Trophoblast cell (in vitro differentiated cells and primary cell): ENCODE results near the gene LPP.
"Not testable (repeated sequence)": the region's sequence is repeated elsewhere in the genome, so short reads cannot be mapped to it uniquely, and the experiment has no call there.

Source experiments
- DNase-seq, 2 donors: peaks; one replicate each; pipeline ENCODE4 v3.0.0-alpha.2; 2016
- H2AFZ ChIP-seq: 2 replicates; pipeline ENCODE4 v1.6.1; 2013; ENCODE audit warnings: low read length, moderate library complexity, mild to moderate bottlenecking; ENCODE audit not compliant: insufficient read depth, poor library complexity
- H2AK5ac ChIP-seq: 2 replicates; pipeline ENCODE4 v1.6.1; 2013; ENCODE audit warnings: mild to moderate bottlenecking, low read length
- H2BK120ac ChIP-seq: 2 replicates; pipeline ENCODE4 v1.6.1; 2013; ENCODE audit warnings: low read length, mild to moderate bottlenecking, moderate library complexity; ENCODE audit not compliant: insufficient read depth, poor library complexity
- H2BK12ac ChIP-seq: 2 replicates; pipeline ENCODE4 v1.6.1; 2013; ENCODE audit warnings: mild to moderate bottlenecking, low read length, moderate library complexity
- H2BK5ac ChIP-seq: 2 replicates; pipeline ENCODE4 v1.6.1; 2013; ENCODE audit warnings: low read length, low read depth, moderate library complexity, mild to moderate bottlenecking; ENCODE audit not compliant: poor library complexity
- H3K14ac ChIP-seq: 2 replicates; pipeline ENCODE4 v1.6.1; 2013; ENCODE audit warnings: mild to moderate bottlenecking, low read length
- H3K18ac ChIP-seq: 2 replicates; pipeline ENCODE4 v1.6.1; 2013; ENCODE audit warnings: mild to moderate bottlenecking, low read length
- H3K23ac ChIP-seq: 2 replicates; pipeline ENCODE4 v1.6.1; 2013; ENCODE audit warnings: low read length
- H3K27ac ChIP-seq: 2 replicates; pipeline ENCODE4 v1.5.1; 2013; ENCODE audit warnings: low read depth, mild to moderate bottlenecking, inconsistent platforms, low read length, moderate library complexity
- H3K27me3 ChIP-seq: 2 replicates; pipeline ENCODE4 v1.6.1; 2013; ENCODE audit warnings: inconsistent platforms, mild to moderate bottlenecking, low read length, moderate library complexity; ENCODE audit not compliant: insufficient read depth
- H3K36me3 ChIP-seq, 2 experiments: 1 replicate in 1 of 2; 2 replicates in 1 of 2; pipeline ENCODE4 v1.6.1; 2013; ENCODE audit warnings: low read length in 2 of 2, mild to moderate bottlenecking in 2 of 2, moderate library complexity in 1 of 2; ENCODE audit not compliant: insufficient read depth in 2 of 2, control insufficient read depth in 1 of 2
- H3K4ac ChIP-seq: 2 replicates; pipeline ENCODE4 v1.6.1; 2013; ENCODE audit warnings: low read depth, mild to moderate bottlenecking, low read length, moderate library complexity
- H3K4me1 ChIP-seq, 2 experiments: 1 replicate in 1 of 2; 2 replicates in 1 of 2; pipeline ENCODE4 v1.6.1; 2013; ENCODE audit warnings: low read length in 2 of 2, mild to moderate bottlenecking in 2 of 2, moderate library complexity in 1 of 2; ENCODE audit not compliant: insufficient read depth in 2 of 2, control insufficient read depth in 1 of 2
- H3K4me2 ChIP-seq: 2 replicates; pipeline ENCODE4 v1.6.1; 2013; ENCODE audit warnings: inconsistent platforms, mild to moderate bottlenecking, low read length, moderate library complexity
- H3K4me3 ChIP-seq: 2 replicates; pipeline ENCODE4 v1.5.1; 2013; ENCODE audit warnings: mild to moderate bottlenecking, low read depth, low read length, inconsistent platforms
- H3K79me1 ChIP-seq: one replicate; pipeline ENCODE4 v1.6.1; 2013; ENCODE audit warnings: low read length
- H3K79me2 ChIP-seq: 2 replicates; pipeline ENCODE4 v1.6.1; 2013; ENCODE audit warnings: low read length, mild to moderate bottlenecking; ENCODE audit not compliant: control insufficient read depth, insufficient read depth, poor library complexity
- H3K9ac ChIP-seq: 2 replicates; pipeline ENCODE4 v1.6.1; 2013; ENCODE audit warnings: mild to moderate bottlenecking, low read length
- H3K9me3 ChIP-seq: 2 replicates; pipeline ENCODE4 v1.6.1; 2013; ENCODE audit warnings: low read depth, mild to moderate bottlenecking, control low read depth, inconsistent platforms, low read length; ENCODE audit not compliant: insufficient read depth
- H4K12ac ChIP-seq: 2 replicates; pipeline ENCODE4 v1.6.1; 2013; ENCODE audit warnings: low read depth, mild to moderate bottlenecking, low read length, moderate library complexity
- H4K8ac ChIP-seq: 2 replicates; pipeline ENCODE4 v1.6.1; 2013; ENCODE audit warnings: low read depth, mild to moderate bottlenecking, low read length, moderate library complexity
- H4K91ac ChIP-seq: one replicate; pipeline ENCODE4 v1.6.1; 2013; ENCODE audit warnings: low read depth, mild to moderate bottlenecking, low read length, moderate library complexity
- WGBS: extraction: QIAGEN DNeasy Blood & Tissue Kit; methylation state at CpG from one replicate; pipeline ENCODE4 v1.1.7; 2013; ENCODE audit warnings: missing lambda C conversion rate; ENCODE audit not compliant: insufficient read length, insufficient coverage; ENCODE audit errors: extremely low coverage; 5-methylcytosine and 5-hydroxymethylcytosine counted together

The LPP gene

GRCh38 chr3:188421836-188422540 is 268.0 kb downstream of the LPP start:
- H2BK12ac ChIP-seq = no peak overlapping the region
- no CpG with 5 or more reads among the region's 6 CpGs for WGBS
- no peak overlapping the region for H3K23ac ChIP-seq

GRCh38 chr3:188427981-188428380 is 274.0 kb downstream of the LPP start:
- H3K4ac ChIP-seq, H2BK5ac ChIP-seq, H2AK5ac ChIP-seq, H2AFZ ChIP-seq, H4K91ac ChIP-seq, H3K27me3 ChIP-seq, H3K79me2 ChIP-seq, H3K4me3 ChIP-seq, H4K12ac ChIP-seq, H3K27ac ChIP-seq, DNase-seq, H2BK120ac ChIP-seq, H3K4me2 ChIP-seq, H3K36me3 ChIP-seq, H3K14ac ChIP-seq, H3K9me3 ChIP-seq, H3K79me1 ChIP-seq, H3K9ac ChIP-seq, H4K8ac ChIP-seq, H3K4me1 ChIP-seq, H3K23ac ChIP-seq: not testable (repeated sequence)
- no CpG with 5 or more reads among the region's 4 CpGs for WGBS
- Histone ChIP-seq H2BK12ac (peak overlapping the region; percentile 31), H3K18ac (peak overlapping the region; percentile 53)

More at GRCh38 chr3:188421836-188422540, 268.0 kb downstream of the LPP start:
- H3K36me3 ChIP-seq = no peaks in the 10 kb centered on the region
- no peak overlapping the region for H2AFZ ChIP-seq
- no peak for DNase-seq
- no peak overlapping the region for H3K9ac ChIP-seq
- H3K79me2 ChIP-seq = no peaks in the 10 kb centered on the region
- H4K91ac ChIP-seq = no peak overlapping the region
- H3K79me1 ChIP-seq = no peaks in the 10 kb centered on the region
- no peak overlapping the region for H4K12ac ChIP-seq
- no peak overlapping the region for H3K4ac ChIP-seq
- H3K27ac ChIP-seq = no peak overlapping the region
- H4K8ac ChIP-seq = no peak overlapping the region
- H3K4me1 ChIP-seq = no peaks in the 10 kb centered on the region
- no peak overlapping the region for H3K18ac ChIP-seq
- no peak overlapping the region for H2AK5ac ChIP-seq
- no peaks in the 10 kb centered on the region for H3K9me3 ChIP-seq
- no peak overlapping the region for H3K4me2 ChIP-seq
- no peak overlapping the region for H3K4me3 ChIP-seq
- H2BK120ac ChIP-seq = no peak overlapping the region
- no peak overlapping the region for H2BK5ac ChIP-seq
- no peak overlapping the region for H3K14ac ChIP-seq
- no peaks in the 10 kb centered on the region for H3K27me3 ChIP-seq

- WGBS = no CpG with 5 or more reads among the region's 5 CpGs
- Histone ChIP-seq H3K9me3 (no peaks in the 10 kb centered on the region), H3K4ac (no peak overlapping the region), H3K4me3 (no peak overlapping the region), H2AK5ac (no peak overlapping the region), H2AFZ (no peak overlapping the region), H2BK120ac (no peak overlapping the region), H3K23ac (no peak overlapping the region), H3K36me3 (peaks cover 0 to 2% of the 10 kb centered on the region in 2 experiments), H3K79me1 (no peaks in the 10 kb centered on the region), H3K9ac (no peak overlapping the region), H3K4me2 (no peak overlapping the region), H3K14ac (no peak overlapping the region), H4K91ac (no peak overlapping the region), H3K27ac (no peak overlapping the region), H3K4me1 (peaks cover 0 to 2% of the 10 kb centered on the region in 2 experiments), H2BK12ac (no peak overlapping the region), H4K8ac (no peak overlapping the region), H3K27me3 (no peaks in the 10 kb centered on the region), H3K79me2 (no peaks in the 10 kb centered on the region), H3K18ac (no peak overlapping the region), H4K12ac (no peak overlapping the region), H2BK5ac (no peak overlapping the region)
- no peak for DNase-seq
These were observed 277.1 kb downstream of the LPP start for GRCh38 chr3:188431040-188431439.

DNA sequence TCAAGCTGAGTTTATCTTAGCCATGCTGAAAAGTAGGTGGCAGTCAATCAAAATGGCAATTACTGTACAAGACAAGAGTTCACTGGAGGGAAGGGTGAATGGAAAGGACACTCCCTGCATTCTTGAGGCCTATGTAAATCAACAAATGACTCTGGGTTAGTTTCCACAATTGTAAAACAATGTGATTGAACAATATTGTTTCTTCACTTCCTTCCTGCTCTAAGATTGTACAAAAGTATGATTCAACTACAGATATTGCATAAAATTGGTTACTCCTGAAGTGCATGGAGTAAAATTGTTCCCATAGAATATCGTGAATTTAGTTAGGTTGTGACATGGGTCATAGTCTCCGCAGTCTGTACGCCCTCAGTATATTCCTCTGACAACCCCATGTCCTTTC is 277.6 kb downstream of the LPP start:
- Histone ChIP-seq H3K27me3 (no peaks in the 10 kb centered on the region), H2BK5ac (no peak overlapping the region), H2BK120ac (no peak overlapping the region), H4K8ac (no peak overlapping the region), H4K12ac (no peak overlapping the region), H4K91ac (no peak overlapping the region), H3K23ac (no peak overlapping the region), H3K27ac (no peak overlapping the region), H3K4me3 (no peak overlapping the region), H3K79me1 (no peaks in the 10 kb centered on the region), H3K9ac (no peak overlapping the region), H3K4me2 (no peak overlapping the region), H2AK5ac (no peak overlapping the region), H3K36me3 (peaks cover 0 to 2% of the 10 kb centered on the region in 2 experiments), H2AFZ (no peak overlapping the region), H3K4me1 (peaks cover 0 to 2% of the 10 kb centered on the region in 2 experiments), H3K14ac (no peak overlapping the region), H2BK12ac (no peak overlapping the region), H3K4ac (no peak overlapping the region), H3K79me2 (no peaks in the 10 kb centered on the region), H3K18ac (no peak overlapping the region), H3K9me3 (no peaks in the 10 kb centered on the region)
- DNase-seq = peak in 1 of 2 donors; percentile 35
- no CpG with 5 or more reads among the region's 3 CpGs for WGBS
